ENCODE results near the gene ZNF639.
"Not testable (repeated sequence)": the region's sequence is repeated elsewhere in the genome, so short reads cannot be mapped to it uniquely, and the experiment has no call there.

The ZNF639 gene, protein sequence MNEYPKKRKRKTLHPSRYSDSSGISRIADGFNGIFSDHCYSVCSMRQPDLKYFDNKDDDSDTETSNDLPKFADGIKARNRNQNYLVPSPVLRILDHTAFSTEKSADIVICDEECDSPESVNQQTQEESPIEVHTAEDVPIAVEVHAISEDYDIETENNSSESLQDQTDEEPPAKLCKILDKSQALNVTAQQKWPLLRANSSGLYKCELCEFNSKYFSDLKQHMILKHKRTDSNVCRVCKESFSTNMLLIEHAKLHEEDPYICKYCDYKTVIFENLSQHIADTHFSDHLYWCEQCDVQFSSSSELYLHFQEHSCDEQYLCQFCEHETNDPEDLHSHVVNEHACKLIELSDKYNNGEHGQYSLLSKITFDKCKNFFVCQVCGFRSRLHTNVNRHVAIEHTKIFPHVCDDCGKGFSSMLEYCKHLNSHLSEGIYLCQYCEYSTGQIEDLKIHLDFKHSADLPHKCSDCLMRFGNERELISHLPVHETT

GRCh38 chr3:179322286-179323196 is at the start of gene ZNF639:
ZNF639 (plus strand) TSS chr3:179323031; CDS start chr3:179328294, 5,263 bp downstream.
- DNase-seq, result peak; percentile 90

GRCh38 chr3:179274434-179274833 is 48.4 kb upstream of the ZNF639 start:
- DNase-seq, result not testable (repeated sequence)

- no peak for DNase-seq
Observed at GRCh38 chr3:179276001-179276400, 46.8 kb upstream of the ZNF639 start.

DNA sequence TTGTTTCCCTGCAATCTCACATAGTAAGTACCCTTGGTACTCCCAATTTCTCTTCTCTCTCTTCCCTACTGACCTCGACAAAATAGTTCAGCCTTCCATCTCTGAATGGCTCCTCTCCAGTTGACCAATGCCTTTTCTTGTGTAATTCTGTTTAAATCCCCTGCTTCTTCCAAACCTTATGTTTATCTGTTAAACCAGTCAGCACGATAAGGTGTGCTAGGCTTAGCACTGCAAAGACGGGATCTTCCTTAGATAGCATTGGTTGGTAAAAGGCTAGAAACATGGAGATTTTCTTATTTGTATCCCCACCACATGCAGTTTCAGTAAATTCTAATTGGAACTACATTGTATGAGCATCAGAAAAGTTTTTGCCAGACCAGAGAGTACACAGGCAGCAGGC is 46.1 kb upstream of the ZNF639 start:
- DNase-seq, result no peak

GRCh38 chr3:179278151-179278550 is 44.7 kb upstream of the ZNF639 start:
- no peak for DNase-seq

DNA sequence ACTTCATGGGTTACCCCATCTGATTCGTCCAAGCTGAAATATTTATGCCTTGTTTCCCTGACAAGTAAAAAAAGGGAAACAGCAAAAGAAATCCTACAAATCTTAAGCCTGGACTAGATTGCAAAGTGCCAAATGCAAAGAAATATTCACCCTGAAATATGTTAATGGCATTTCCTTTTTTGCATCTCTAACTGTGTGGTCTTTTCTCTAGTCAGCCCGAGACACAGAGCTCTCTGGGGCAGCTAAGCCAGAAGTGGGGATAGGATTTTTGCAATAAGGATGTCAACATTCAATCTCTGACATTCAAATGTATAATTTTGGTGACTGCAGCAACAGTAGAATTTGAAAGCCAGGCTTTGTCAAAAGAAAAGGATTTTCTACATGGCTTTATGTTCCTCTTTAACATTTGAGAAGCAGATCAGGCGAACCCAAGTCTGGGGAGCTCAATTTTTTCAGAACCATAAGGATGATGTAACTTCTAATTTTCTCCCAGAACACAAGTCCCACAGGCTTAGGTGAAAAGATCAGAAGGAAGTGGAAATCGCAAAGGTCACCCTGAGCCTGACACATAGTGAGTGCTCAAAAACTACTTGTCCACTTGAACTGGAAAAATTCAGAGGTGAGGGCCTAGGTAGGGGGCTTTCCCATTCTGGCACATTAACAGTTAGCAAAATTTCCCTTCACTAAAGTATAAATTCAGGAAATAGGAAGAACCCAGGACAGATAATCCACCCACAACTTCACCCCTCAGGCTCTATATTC is 43.7 kb upstream of the ZNF639 start:
- DNase-seq, result no peak

GRCh38 chr3:179279837-179280236 is 43.0 kb upstream of the ZNF639 start:
- DNase-seq, result no peak

- DNase-seq, result no peak
Observed at GRCh38 chr3:179281825-179282224, 41.0 kb upstream of the ZNF639 start.

- DNase-seq, result no peak
Observed at GRCh38 chr3:179286331-179286730, 36.5 kb upstream of the ZNF639 start.

DNA sequence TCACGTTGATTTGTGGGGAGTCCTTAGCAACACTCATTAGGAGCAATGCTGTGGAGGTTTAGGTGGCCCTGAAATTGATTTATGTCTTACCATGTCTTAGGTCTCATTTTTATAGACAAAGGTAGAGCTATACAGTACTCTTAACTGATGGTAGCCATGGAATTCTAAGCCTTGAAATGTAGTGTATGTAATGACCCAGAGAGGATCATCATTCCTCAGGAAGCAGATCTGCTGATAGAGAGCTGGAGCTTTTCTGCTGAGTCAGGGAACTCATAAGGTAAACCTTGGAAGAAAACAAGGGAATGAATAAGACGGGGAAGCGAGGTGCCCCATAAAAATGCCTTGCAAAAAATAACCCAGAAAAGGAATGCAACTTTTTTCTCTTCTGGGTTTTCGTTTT is 34.0 kb upstream of the ZNF639 start:
- no peak for DNase-seq

DNA sequence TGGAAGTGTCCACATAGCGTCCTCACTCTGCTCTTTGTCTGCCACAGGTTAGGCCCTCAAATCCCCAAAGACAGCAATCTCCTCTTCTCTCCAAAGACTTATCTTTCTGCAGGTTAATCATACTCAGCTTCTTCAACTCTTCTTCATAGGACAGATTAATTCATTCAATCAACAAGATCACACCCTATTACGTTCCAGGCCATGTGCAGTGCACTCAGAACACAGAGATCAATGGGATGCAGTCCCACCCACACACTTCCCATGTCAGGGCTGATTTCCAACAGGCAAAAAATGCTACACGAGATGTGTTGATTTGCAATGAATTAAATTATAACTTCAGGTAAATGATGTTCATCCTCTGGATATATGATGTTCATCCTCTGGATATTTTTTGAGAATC is 33.5 kb upstream of the ZNF639 start:
- DNase-seq, result no peak

GRCh38 chr3:179292450-179292849 is 30.4 kb upstream of the ZNF639 start:
- DNase-seq, result peak; percentile 22

- DNase-seq, result no peak
Observed at GRCh38 chr3:179297971-179298725, 24.7 kb upstream of the ZNF639 start.

DNA sequence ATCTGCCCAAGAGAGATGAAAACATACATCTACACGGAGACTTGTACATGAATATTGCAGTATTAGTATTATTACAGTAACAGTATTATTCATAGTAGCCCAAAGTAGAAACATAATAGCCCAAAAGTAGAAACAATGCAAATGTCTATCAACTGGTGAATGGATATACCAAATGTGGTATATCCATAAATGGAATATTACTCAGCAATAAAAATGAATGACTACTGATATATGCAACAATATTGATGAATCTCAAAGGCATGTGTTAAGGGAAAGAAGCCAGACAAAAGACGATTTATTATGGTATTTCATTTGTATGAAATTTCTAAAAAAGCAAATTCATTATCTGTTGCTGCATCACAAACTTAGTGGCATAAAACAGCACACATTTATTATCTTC is 23.5 kb upstream of the ZNF639 start:
- no peak for DNase-seq

GRCh38 chr3:179299999-179300613 is 22.7 kb upstream of the ZNF639 start:
- DNase-seq, result no peak

DNA sequence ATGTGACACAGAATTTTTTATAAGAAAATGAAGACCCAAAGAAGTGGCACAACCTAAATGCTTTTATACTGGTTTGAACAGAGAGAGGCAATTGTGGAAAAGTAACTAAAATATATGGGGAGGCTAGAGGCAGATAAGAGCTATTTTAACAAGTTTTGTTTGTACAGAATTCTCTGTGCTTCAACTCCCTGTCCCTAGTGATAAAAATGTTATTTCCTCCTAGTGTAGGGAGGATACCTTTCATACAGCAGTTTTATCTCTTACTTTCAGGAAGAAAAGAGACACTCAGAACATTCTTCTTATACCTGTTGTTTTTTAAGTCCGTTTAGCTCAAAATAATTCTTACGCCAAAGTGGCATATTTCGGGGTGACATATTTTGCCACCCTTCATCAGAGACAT is 21.2 kb upstream of the ZNF639 start:
- DNase-seq, result no peak

DNA sequence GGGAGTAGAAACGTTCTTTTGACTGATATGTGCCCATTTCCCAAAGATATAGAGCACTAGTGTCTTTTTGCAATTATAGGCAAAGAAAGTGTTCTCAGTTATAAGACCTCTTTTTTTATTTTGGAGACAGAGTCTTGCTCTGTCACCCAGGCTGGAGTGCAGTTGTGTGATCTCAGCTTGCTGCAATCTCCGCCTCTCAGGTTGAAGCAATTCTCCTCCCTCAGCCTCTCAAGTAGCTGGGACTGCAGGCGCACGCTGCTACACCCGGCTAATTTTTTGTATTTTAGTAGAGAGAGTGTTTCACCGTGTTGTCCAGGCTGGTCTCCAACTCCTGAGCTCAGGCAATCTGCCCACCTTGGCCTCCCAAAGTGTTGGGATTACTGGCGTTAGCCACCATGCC is 20.7 kb upstream of the ZNF639 start:
- DNase-seq, result no peak

DNA sequence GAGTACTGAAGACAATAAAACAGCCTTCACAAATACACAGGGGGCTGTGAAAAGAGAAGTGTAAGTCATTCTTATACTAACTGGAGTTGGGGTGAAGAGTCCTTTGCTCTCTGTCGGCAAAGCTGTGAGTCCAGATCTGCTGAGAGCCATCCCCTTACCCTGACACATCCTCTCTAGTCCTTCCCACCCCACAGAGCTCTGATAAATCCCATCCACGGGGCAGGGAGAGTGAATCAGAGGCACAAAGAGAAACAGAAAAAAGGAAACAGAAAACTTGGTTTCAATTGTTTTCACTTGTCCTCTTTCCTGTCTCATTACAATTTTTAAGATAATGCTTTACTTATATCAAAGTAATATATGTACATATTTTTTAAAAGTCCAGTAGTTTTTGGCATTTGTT is 18.2 kb upstream of the ZNF639 start:
- DNase-seq, result peak; percentile 19

DNA sequence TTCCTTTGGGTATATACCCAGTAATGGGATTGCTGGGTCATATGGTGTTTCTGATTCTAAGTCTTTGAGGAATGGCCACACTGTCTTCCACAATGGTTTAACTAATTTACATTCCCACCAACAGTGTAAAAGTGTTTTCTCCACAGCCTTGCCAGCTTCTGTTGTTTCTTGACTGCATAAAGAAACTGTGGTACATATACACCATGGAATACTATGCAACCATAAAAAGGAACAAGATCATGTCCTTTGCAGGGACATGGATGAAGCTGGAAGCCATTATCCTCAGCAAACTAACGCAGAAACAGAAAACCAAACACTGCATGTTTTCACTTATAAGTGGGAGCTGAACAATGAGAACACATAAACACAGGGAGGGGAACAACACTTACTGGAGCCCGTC is 15.5 kb upstream of the ZNF639 start:
- not testable (repeated sequence) for DNase-seq

- no peak for DNase-seq
Observed at GRCh38 chr3:179308001-179308400, 14.8 kb upstream of the ZNF639 start.

GRCh38 chr3:179309225-179310078 is 13.4 kb upstream of the ZNF639 start:
- no peak for DNase-seq
